Measurements from ENCODE around the gene AQP6.

DNA sequence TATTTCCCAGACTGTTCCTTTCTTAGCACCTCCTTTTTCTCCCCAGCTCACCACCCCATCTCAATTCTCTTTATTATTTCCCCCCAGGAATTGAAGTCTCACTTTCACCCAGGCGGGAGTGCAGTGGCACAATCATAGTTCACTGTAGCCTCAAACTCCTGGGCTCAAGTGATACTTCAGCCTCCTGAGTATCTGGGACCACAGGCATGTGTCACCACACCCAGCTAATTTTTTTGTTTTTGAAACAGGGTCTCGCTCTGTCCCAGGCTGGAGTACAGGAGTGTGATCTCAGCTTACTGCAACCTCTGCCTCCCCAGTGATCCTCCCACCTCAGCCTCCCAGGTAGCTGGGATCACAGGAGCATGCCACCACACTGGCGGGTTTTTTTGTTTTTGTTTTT is 41.6 kb downstream of the AQP6 start:
- TF ChIP-seq, protein P1, sequence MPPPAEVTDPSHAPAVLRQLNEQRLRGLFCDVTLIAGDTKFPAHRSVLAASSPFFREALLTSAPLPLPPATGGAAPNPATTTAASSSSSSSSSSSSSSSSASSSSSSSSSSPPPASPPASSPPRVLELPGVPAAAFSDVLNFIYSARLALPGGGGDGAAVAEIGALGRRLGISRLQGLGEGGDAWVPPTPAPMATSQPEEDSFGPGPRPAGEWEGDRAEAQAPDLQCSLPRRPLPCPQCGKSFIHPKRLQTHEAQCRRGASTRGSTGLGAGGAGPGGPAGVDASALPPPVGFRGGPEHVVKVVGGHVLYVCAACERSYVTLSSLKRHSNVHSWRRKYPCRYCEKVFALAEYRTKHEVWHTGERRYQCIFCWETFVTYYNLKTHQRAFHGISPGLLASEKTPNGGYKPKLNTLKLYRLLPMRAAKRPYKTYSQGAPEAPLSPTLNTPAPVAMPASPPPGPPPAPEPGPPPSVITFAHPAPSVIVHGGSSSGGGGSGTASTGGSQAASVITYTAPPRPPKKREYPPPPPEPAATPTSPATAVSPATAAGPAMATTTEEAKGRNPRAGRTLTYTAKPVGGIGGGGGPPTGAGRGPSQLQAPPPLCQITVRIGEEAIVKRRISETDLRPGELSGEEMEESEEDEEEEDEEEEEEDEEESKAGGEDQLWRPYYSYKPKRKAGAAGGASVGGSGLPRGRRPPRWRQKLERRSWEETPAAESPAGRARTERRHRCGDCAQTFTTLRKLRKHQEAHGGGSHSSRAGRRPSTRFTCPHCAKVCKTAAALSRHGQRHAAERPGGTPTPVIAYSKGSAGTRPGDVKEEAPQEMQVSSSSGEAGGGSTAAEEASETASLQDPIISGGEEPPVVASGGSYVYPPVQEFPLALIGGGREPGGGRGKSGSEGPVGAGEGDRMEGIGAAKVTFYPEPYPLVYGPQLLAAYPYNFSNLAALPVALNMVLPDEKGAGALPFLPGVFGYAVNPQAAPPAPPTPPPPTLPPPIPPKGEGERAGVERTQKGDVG (CRISPR knock-in tag; IDR thresholded peaks at IDR 0.05): no peak
- TF ChIP-seq, protein P2, sequence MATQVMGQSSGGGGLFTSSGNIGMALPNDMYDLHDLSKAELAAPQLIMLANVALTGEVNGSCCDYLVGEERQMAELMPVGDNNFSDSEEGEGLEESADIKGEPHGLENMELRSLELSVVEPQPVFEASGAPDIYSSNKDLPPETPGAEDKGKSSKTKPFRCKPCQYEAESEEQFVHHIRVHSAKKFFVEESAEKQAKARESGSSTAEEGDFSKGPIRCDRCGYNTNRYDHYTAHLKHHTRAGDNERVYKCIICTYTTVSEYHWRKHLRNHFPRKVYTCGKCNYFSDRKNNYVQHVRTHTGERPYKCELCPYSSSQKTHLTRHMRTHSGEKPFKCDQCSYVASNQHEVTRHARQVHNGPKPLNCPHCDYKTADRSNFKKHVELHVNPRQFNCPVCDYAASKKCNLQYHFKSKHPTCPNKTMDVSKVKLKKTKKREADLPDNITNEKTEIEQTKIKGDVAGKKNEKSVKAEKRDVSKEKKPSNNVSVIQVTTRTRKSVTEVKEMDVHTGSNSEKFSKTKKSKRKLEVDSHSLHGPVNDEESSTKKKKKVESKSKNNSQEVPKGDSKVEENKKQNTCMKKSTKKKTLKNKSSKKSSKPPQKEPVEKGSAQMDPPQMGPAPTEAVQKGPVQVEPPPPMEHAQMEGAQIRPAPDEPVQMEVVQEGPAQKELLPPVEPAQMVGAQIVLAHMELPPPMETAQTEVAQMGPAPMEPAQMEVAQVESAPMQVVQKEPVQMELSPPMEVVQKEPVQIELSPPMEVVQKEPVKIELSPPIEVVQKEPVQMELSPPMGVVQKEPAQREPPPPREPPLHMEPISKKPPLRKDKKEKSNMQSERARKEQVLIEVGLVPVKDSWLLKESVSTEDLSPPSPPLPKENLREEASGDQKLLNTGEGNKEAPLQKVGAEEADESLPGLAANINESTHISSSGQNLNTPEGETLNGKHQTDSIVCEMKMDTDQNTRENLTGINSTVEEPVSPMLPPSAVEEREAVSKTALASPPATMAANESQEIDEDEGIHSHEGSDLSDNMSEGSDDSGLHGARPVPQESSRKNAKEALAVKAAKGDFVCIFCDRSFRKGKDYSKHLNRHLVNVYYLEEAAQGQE (IDR thresholded peaks at IDR 0.05; ENCODE audit: low read depth, low read length): no peak
- TF ChIP-seq SMARCA5 (IDR thresholded peaks at IDR 0.05) (no peak), HDGF (IDR thresholded peaks at IDR 0.05) (no peak), KDM1A (IDR thresholded peaks at IDR 0.05; ENCODE audit: borderline replicate concordance) (no peak), NR2F1 (conservative IDR thresholded peaks at IDR 0.05) (no peak)
- TF ChIP-seq, protein P3, sequence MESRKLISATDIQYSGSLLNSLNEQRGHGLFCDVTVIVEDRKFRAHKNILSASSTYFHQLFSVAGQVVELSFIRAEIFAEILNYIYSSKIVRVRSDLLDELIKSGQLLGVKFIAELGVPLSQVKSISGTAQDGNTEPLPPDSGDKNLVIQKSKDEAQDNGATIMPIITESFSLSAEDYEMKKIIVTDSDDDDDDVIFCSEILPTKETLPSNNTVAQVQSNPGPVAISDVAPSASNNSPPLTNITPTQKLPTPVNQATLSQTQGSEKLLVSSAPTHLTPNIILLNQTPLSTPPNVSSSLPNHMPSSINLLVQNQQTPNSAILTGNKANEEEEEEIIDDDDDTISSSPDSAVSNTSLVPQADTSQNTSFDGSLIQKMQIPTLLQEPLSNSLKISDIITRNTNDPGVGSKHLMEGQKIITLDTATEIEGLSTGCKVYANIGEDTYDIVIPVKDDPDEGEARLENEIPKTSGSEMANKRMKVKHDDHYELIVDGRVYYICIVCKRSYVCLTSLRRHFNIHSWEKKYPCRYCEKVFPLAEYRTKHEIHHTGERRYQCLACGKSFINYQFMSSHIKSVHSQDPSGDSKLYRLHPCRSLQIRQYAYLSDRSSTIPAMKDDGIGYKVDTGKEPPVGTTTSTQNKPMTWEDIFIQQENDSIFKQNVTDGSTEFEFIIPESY (IDR thresholded peaks at IDR 0.05): no peak
- TF ChIP-seq, protein P4, sequence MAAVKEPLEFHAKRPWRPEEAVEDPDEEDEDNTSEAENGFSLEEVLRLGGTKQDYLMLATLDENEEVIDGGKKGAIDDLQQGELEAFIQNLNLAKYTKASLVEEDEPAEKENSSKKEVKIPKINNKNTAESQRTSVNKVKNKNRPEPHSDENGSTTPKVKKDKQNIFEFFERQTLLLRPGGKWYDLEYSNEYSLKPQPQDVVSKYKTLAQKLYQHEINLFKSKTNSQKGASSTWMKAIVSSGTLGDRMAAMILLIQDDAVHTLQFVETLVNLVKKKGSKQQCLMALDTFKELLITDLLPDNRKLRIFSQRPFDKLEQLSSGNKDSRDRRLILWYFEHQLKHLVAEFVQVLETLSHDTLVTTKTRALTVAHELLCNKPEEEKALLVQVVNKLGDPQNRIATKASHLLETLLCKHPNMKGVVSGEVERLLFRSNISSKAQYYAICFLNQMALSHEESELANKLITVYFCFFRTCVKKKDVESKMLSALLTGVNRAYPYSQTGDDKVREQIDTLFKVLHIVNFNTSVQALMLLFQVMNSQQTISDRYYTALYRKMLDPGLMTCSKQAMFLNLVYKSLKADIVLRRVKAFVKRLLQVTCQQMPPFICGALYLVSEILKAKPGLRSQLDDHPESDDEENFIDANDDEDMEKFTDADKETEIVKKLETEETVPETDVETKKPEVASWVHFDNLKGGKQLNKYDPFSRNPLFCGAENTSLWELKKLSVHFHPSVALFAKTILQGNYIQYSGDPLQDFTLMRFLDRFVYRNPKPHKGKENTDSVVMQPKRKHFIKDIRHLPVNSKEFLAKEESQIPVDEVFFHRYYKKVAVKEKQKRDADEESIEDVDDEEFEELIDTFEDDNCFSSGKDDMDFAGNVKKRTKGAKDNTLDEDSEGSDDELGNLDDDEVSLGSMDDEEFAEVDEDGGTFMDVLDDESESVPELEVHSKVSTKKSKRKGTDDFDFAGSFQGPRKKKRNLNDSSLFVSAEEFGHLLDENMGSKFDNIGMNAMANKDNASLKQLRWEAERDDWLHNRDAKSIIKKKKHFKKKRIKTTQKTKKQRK (IDR thresholded peaks at IDR 0.05; ENCODE audit: low read depth, low read length): no peak
